Mesothelial cell of epicardium (in vitro differentiated cells): ENCODE data around the gene CCDC27. TPM values are rescaled to one million over a fixed set of nuclear protein-coding genes. Genes with fewer than 3 reads are reported as not detected.
A peak's percentile ranks its signal among the peaks of the same experiment; 100 is the strongest.

Experiments
- DNase-seq, 2 experiments: peaks; one replicate each; pipeline ENCODE4 v3.0.0; 2021; ENCODE audit warnings: low spot score in 2 of 2; ENCODE audit not compliant: unreplicated experiment in 2 of 2
- H3K27ac Mint-ChIP-seq: 2 replicates; pipeline ENCODE4 v1.8.0; 2021; ENCODE audit warnings: mixed read lengths
- H3K27me3 Mint-ChIP-seq: 2 replicates; pipeline ENCODE4 v1.8.0; 2021; ENCODE audit warnings: low read depth, mixed read lengths
- H3K36me3 Mint-ChIP-seq: 2 replicates; pipeline ENCODE4 v1.8.0; 2021; ENCODE audit warnings: mixed read lengths
- H3K4me1 Mint-ChIP-seq: 2 replicates; pipeline ENCODE4 v1.8.0; 2021; ENCODE audit warnings: mixed read lengths
- H3K4me3 Mint-ChIP-seq: 2 replicates; pipeline ENCODE4 v1.8.0; 2021; ENCODE audit warnings: mild to moderate bottlenecking, moderate library complexity, mixed read lengths
- H3K9me3 Mint-ChIP-seq: 2 replicates; pipeline ENCODE4 v1.8.0; 2021; ENCODE audit warnings: mixed read lengths
- total RNA-seq: library from RNA; stranded (reverse); gene quantifications from 3 replicates; pipeline ENCODE4 v1.2.1, GENCODE V29; 2021
- TF ChIP-seq, protein P1 (sequence below): fragments of 200-600 bp; sonication (generic); IDR thresholded peaks from one replicate; pipeline ENCODE4 v1.5.0; 2021; ENCODE audit warnings: antibody characterized with exemption; ENCODE audit not compliant: unreplicated experiment

CCDC27 gene
- total RNA-seq, 1 donor from 2014 or later = not detected

DNA sequence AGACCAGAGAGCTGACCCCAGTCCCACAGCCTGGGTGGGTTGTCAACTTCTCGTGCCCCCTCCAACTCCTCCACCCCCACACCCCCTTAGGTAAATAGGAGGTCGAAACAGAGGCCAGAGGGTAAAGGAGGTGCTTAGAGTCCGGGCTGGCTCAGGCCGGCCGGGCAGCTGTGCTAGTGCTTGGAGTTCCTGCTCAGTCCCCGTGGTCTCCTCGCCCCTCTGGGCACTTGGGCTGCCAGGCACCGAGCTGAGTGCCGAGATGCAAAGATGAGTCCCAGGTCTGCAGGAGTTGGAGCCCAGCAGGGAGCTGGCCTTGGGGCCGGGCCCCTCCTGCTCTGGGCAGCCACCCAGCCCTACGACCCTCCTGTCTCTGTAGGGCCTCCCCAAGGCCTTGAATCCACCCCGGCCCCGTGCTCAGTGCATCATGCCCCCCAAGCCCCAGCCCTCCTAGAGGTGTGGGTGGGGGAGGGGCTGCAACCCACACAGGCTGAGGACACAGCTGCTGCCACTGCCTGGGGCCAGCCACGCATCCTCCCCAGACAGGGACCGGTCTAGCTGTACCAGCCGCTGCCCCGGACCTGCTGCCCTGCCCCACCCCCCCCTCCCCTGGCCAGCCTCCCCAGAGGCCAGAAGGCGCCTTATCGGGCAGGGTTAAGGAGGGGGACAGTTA, 22.2 kb downstream of the CCDC27 start:
- Mint-ChIP-seq H3K36me3 (peaks cover 4% of the 10 kb centered on the region), H3K9me3 (no peaks in the 10 kb centered on the region), H3K27ac (no peak overlapping the region), H3K27me3 (no peaks in the 10 kb centered on the region), H3K4me3 (no peak overlapping the region), H3K4me1 (peaks cover 22% of the 10 kb centered on the region)
- TF ChIP-seq, protein P1, sequence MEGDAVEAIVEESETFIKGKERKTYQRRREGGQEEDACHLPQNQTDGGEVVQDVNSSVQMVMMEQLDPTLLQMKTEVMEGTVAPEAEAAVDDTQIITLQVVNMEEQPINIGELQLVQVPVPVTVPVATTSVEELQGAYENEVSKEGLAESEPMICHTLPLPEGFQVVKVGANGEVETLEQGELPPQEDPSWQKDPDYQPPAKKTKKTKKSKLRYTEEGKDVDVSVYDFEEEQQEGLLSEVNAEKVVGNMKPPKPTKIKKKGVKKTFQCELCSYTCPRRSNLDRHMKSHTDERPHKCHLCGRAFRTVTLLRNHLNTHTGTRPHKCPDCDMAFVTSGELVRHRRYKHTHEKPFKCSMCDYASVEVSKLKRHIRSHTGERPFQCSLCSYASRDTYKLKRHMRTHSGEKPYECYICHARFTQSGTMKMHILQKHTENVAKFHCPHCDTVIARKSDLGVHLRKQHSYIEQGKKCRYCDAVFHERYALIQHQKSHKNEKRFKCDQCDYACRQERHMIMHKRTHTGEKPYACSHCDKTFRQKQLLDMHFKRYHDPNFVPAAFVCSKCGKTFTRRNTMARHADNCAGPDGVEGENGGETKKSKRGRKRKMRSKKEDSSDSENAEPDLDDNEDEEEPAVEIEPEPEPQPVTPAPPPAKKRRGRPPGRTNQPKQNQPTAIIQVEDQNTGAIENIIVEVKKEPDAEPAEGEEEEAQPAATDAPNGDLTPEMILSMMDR = no peak
- DNase-seq = no peak

DNA sequence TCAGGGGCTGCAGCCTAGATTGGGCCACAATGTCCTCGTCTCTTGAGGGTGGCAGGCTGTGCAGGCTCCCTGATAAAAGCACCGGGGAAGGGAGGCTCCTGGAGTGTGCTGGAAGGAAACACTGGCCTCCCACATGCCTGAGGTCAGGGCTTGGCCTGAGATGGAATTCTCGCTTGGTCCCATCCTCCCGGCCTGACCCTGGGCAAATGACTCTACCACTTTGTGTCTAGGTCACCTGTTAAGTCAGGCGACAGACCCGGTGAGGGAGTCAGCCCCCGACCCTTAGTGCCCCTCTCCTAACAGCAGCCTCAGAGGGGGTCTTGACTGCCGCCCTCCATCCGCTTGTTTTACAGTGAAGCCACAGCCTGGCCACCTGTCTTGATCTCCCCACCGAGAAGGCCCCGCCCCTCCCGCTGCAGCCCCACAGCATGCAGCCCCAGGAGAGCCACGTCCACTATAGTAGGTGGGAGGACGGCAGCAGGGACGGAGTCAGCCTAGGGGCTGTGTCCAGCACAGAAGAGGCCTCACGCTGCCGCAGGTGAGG, 22.8 kb downstream of the CCDC27 start:
- H3K36me3 Mint-ChIP-seq = peaks cover 9% of the 10 kb centered on the region
- no peak for DNase-seq
- TF ChIP-seq, protein P1 = no peak
- no peak overlapping the region for H3K4me3 Mint-ChIP-seq
- H3K27ac Mint-ChIP-seq = peak overlapping the region; percentile 34
- H3K27me3 Mint-ChIP-seq = no peaks in the 10 kb centered on the region
- H3K9me3 Mint-ChIP-seq = no peaks in the 10 kb centered on the region
- peaks cover 22% of the 10 kb centered on the region for H3K4me1 Mint-ChIP-seq

DNA sequence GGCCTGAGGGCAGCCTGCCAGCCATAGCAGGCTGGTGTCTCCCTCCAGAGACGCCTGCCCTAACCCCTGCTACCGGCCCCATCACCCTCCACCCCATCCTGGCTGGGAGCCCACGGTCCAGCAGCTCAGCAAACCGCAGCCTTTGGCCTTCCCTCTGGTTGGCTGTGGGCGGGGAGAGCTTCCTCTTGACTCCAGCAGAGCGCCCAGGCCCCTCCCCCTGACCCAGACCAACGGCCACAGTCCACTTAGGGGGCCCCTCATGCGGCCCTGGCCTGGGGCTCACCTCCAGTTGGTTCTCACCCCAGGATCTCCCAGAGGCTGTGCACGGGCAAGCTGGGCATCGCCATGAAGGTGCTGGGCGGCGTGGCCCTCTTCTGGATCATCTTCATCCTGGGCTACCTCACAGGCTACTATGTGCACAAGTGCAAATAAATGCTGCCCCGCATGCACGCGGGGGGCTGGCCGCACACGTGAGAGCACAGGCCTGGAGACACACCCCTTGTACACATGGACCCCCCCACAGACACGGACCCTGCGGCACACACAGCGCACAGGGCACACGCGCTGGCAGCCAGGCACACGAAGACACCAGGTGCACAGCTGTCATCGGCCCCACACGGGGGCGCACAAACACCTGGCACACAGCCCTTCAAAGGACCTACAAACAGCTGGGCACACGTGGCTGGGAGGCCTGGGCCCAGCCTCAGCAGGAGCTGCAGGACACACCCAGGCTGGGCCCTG, 23.4 kb downstream of the CCDC27 start:
- H3K9me3 Mint-ChIP-seq = no peaks in the 10 kb centered on the region
- H3K27ac Mint-ChIP-seq = no peak overlapping the region
- peaks cover 22% of the 10 kb centered on the region for H3K4me1 Mint-ChIP-seq
- no peak overlapping the region for H3K4me3 Mint-ChIP-seq
- H3K36me3 Mint-ChIP-seq = peaks cover 14% of the 10 kb centered on the region
- no peak for DNase-seq
- H3K27me3 Mint-ChIP-seq = no peaks in the 10 kb centered on the region
- TF ChIP-seq, protein P1 = no peak

DNA sequence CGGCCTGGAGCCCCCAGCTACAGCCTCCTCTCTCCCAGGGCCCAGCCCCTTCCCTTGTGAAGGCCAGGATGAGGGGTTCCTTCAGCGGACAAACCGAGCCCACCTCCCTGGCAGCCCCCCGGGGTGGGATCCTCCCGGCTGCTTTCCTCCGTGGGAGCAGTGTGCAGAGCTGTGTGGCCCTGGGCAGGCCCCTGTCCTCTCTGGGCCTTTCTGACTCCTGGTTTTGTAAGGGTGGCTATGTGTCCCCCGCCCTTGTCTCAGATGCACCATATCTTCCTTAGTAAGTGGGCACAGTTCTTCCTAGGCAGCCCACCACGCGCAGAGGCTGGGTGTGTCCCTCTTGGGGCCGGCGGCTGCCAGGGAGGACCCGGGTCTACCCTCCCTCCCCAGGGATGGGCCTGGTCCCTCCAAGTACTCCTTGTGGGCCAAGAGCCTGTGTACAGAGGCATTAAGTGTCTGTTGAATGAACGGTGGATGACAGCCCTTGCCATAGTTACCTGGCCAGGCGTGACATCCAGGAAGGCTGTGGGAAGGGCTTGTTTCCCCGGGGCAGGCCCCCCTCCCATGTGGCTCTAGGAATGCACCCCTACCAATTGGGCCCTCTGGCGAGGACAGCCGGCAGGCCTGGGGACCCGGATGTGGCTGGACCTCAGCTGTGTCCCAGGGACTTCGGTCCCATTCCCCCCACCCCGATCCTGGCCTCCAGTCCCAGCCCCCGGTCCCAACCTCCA, 24.1 kb downstream of the CCDC27 start:
- TF ChIP-seq, protein P1 = no peak
- Mint-ChIP-seq H3K4me1 (peaks cover 21% of the 10 kb centered on the region), H3K27ac (no peak overlapping the region), H3K9me3 (no peaks in the 10 kb centered on the region), H3K36me3 (peaks cover 18% of the 10 kb centered on the region), H3K4me3 (no peak overlapping the region), H3K27me3 (no peaks in the 10 kb centered on the region)
- no peak for DNase-seq

DNA sequence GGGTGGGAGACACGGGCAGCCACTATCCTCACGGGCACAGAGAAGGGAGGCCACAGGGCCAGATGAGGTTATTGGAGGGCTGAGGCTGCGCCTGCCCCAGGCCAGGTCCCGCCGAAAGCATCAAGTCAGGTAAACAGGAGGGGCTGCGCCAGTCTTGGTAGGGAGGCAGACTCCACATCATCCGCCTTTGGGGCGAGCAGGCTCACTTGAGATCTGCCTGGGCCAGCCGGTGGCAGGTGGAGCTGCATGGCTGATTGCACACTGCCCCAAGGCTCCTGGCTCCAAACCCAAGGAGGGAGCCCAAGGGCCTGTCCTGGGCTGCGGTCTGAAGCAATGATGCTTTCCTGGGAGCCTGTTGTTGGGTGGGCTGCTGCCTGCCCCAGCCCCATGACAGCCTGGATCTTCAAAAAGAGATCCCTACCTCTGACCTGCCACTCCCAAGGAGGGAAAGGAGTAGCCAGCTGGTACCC, 24.9 kb downstream of the CCDC27 start:
- Mint-ChIP-seq H3K36me3 (peaks cover 22% of the 10 kb centered on the region), H3K4me1 (peaks cover 17% of the 10 kb centered on the region), H3K27ac (peak overlapping the region; percentile 16), H3K9me3 (no peaks in the 10 kb centered on the region), H3K27me3 (no peaks in the 10 kb centered on the region), H3K4me3 (no peak overlapping the region)
- no peak for DNase-seq
- TF ChIP-seq, protein P1 = no peak
